HL-60 (cell line): ENCODE data around the gene MARCHF3.

ENCODE experiments used
- DNase-seq, 2 experiments: peaks; one replicate each; pipeline ENCODE4 v3.0.0-alpha.2; 2010 to 2020; ENCODE audit warnings: low read depth in 1 of 2, low spot score in 1 of 2
- H3K27ac ChIP-seq: fragments of 250-450 bp; sonication (Bioruptor Pico); replicated peaks from 2 replicates; pipeline ENCODE4 v1.5.1; 2020; ENCODE audit warnings: mild to moderate bottlenecking, moderate library complexity
- H3K27me3 ChIP-seq: fragments of 250-450 bp; sonication (Bioruptor Pico); 2 replicates; pipeline ENCODE4 v1.5.1; 2021; ENCODE audit warnings: mild to moderate bottlenecking, moderate library complexity; ENCODE audit not compliant: insufficient read depth, poor library complexity, severe bottlenecking
- H3K4me3 ChIP-seq: replicated peaks from 2 replicates; pipeline ENCODE4 v1.5.1; 2011; ENCODE audit warnings: mild to moderate bottlenecking, control low read depth, low read length; ENCODE audit not compliant: insufficient read depth
- GABPA ChIP-seq: IDR thresholded peaks from 2 replicates; pipeline ENCODE4 v1.6.1; 2012; ENCODE audit warnings: low read depth
- POLR2AphosphoS5 ChIP-seq: IDR thresholded peaks from 2 replicates; pipeline ENCODE4 v1.6.1; 2012; ENCODE audit warnings: low read depth
- SPI1 ChIP-seq: IDR thresholded peaks from 2 replicates; pipeline ENCODE4 v1.6.1; 2012; ENCODE audit warnings: low read depth, mild to moderate bottlenecking, borderline replicate concordance
- TF ChIP-seq, protein P1 (sequence below): IDR thresholded peaks from 2 replicates; pipeline ENCODE4 v1.6.1; 2012; ENCODE audit warnings: low read depth; ENCODE audit not compliant: insufficient replicate concordance
- TF ChIP-seq, protein P2 (sequence below): IDR thresholded peaks from one replicate; pipeline ENCODE4 v1.5.1; 2011; ENCODE audit warnings: low read length, control low read depth, inconsistent platforms; ENCODE audit not compliant: insufficient read depth

The MARCHF3 gene

DNA sequence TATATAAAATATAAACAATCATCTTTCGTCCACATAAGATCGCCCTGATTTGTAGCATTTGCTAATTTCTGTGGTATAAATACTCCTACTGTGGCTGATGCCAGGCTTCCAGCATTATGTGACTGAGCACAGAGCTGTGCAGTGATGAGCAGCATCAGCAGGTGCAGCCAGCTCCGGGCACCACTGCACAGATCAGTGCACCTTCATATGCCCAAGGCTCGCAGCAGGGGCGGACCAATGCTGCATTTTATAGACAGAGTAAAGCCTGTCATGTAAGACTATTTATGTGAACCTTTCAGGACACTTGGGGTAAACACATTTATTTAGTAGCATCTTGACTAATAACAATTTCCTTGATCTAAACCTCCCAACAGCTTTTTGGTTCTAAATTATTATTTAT is 200.3 kb downstream of the MARCHF3 start:
- Histone ChIP-seq H3K4me3 (no peak overlapping the region), H3K27ac (no peak overlapping the region), H3K27me3 (no peaks in the 10 kb centered on the region)
- TF ChIP-seq, protein P1, sequence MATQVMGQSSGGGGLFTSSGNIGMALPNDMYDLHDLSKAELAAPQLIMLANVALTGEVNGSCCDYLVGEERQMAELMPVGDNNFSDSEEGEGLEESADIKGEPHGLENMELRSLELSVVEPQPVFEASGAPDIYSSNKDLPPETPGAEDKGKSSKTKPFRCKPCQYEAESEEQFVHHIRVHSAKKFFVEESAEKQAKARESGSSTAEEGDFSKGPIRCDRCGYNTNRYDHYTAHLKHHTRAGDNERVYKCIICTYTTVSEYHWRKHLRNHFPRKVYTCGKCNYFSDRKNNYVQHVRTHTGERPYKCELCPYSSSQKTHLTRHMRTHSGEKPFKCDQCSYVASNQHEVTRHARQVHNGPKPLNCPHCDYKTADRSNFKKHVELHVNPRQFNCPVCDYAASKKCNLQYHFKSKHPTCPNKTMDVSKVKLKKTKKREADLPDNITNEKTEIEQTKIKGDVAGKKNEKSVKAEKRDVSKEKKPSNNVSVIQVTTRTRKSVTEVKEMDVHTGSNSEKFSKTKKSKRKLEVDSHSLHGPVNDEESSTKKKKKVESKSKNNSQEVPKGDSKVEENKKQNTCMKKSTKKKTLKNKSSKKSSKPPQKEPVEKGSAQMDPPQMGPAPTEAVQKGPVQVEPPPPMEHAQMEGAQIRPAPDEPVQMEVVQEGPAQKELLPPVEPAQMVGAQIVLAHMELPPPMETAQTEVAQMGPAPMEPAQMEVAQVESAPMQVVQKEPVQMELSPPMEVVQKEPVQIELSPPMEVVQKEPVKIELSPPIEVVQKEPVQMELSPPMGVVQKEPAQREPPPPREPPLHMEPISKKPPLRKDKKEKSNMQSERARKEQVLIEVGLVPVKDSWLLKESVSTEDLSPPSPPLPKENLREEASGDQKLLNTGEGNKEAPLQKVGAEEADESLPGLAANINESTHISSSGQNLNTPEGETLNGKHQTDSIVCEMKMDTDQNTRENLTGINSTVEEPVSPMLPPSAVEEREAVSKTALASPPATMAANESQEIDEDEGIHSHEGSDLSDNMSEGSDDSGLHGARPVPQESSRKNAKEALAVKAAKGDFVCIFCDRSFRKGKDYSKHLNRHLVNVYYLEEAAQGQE = no peak
- TF ChIP-seq, protein P2, sequence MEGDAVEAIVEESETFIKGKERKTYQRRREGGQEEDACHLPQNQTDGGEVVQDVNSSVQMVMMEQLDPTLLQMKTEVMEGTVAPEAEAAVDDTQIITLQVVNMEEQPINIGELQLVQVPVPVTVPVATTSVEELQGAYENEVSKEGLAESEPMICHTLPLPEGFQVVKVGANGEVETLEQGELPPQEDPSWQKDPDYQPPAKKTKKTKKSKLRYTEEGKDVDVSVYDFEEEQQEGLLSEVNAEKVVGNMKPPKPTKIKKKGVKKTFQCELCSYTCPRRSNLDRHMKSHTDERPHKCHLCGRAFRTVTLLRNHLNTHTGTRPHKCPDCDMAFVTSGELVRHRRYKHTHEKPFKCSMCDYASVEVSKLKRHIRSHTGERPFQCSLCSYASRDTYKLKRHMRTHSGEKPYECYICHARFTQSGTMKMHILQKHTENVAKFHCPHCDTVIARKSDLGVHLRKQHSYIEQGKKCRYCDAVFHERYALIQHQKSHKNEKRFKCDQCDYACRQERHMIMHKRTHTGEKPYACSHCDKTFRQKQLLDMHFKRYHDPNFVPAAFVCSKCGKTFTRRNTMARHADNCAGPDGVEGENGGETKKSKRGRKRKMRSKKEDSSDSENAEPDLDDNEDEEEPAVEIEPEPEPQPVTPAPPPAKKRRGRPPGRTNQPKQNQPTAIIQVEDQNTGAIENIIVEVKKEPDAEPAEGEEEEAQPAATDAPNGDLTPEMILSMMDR = no peak
- no peak for TF ChIP-seq SPI1
- no peak for TF ChIP-seq GABPA
- no peak for TF ChIP-seq POLR2AphosphoS5
- no peak for DNase-seq

DNA sequence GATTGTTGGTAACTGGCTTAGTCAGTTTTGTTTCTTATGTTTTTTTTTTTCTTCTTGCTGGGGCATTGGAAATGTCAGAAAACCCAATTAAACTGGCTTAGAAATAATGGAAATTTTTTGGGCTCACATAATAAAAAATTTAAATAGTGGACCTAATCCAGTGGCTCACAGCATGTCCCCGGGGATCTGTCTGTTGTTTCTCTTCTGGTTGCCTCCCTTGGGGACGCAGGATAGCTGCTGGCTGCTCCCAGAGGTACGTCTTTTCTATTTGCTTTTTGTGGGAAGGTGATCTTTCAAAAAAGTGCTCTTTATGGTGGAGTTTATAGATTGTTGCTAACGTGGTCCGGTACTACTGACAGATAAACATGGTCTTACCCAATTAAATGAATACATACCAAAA is 201.3 kb downstream of the MARCHF3 start:
- Histone ChIP-seq H3K4me3 (no peak overlapping the region), H3K27me3 (no peaks in the 10 kb centered on the region), H3K27ac (no peak overlapping the region)
- TF ChIP-seq, protein P1 = no peak
- TF ChIP-seq GABPA (no peak), POLR2AphosphoS5 (no peak), SPI1 (no peak)
- TF ChIP-seq, protein P2 = no peak
- DNase-seq = no peak

DNA sequence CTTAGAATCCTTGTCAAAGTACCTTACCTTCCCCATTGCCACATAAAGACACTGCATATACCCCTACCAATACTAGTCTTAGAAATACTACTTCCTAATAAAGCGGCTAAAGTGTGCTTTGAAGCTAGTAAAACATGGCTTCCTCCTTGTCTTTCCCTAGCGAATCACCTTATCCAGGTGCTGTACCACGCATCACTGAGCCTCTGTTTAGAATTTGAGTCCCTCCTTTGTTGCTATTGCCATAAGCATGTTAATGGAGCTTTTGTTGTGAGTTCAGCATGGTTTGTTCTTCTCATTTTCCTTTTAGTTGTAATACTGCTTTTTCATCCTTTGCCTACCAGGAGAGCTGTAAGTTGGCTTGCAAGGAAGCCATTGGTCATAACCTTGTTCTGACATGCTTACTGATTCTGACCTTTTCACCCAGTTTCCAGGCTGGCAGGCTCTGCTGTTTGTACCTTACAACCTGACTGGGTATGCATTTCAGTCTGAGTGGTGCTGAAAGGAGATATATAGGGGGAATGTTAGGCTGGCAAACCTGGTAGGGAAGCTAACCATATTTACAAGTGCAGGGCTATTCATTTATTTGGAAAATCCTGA is 203.6 kb downstream of the MARCHF3 start:
- Histone ChIP-seq H3K27ac (no peak overlapping the region), H3K27me3 (no peaks in the 10 kb centered on the region), H3K4me3 (no peak overlapping the region)
- TF ChIP-seq POLR2AphosphoS5 (no peak), GABPA (no peak), SPI1 (no peak)
- TF ChIP-seq, protein P2 = no peak
- TF ChIP-seq, protein P1 = no peak
- no peak for DNase-seq
